Forelimb muscle (tissue), 1 donor: ENCODE results near the gene UVRAG. TPM values are rescaled to one million over a fixed set of nuclear protein-coding genes. Genes with fewer than 3 reads are reported as not detected.

Source experiments
- DNase-seq: peaks from one replicate; pipeline ENCODE4 v3.0.0-alpha.2; 2013; ENCODE audit warnings: low read depth
- polyA plus RNA-seq: library from polyadenylated mRNA; unstranded; fragments of 120-200 nt; gene quantifications from one replicate; pipeline ENCODE4 v1.2.1, GENCODE V29; 2013; ENCODE audit not compliant: insufficient read length

The UVRAG gene
- polyA plus RNA-seq, 1 donor, result 8.1 TPM

GRCh38 chr11:76147106-76147740 lies 332.2 kb downstream of the UVRAG start:
- DNase-seq, result no peak

- DNase-seq, result no peak
Measured at GRCh38 chr11:76148231-76148630, 333.2 kb downstream of the UVRAG start.

GRCh38 chr11:76148941-76149613 lies 334.1 kb downstream of the UVRAG start:
- no peak for DNase-seq

GRCh38 chr11:76149713-76150112 lies 334.7 kb downstream of the UVRAG start:
- no peak for DNase-seq

DNA sequence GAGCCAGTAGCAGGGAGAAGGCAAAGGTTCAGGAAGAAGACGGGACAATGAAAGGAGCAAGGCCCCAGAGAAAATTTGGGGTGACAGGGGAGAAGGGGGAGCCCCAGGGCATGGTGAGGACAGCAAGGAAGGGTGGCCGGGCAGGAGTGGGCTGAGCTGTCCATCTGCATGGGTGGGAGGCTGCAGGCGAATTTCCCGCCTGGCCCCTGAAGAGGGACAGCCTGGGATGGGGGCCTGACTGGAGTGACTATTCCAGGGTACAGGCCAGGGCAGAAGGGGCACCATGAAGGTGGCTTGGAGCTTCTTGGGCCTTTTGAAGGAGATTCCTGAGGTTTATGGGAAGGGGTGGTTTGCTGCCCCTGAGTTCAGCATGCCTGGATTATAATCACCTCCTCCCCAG lies 335.1 kb downstream of the UVRAG start:
- no peak for DNase-seq

GRCh38 chr11:76151556-76152085 lies 336.6 kb downstream of the UVRAG start:
- no peak for DNase-seq

DNA sequence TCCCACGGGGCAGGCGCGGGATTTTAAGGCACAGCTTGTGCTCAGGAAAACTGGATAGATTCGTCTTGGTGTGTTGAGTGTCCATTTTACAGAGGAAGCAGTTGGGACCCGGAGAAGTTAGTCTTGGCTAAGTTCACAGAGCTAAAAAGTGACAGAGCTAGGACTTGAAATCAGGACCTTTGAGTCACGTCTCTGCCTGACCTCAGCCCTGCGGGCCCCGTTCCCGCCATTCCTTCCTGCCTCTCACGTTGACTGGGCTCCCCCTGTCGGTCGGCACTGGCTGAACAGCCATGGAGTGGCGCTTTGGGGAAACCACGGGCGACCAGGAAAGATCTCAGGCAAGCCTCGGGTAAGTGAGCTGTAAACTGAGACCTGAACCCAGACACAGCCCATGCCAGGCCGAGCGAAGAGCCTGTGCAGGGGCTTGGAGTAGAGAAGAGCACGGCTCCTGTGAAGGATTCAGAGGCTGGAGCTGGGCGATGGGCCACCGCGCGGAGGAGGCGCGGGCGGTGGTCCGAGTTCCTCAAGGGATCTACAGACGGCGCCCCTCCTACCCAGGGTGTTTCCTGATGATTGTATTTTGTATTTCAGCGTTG lies 337.2 kb downstream of the UVRAG start:
- no peak for DNase-seq

DNA sequence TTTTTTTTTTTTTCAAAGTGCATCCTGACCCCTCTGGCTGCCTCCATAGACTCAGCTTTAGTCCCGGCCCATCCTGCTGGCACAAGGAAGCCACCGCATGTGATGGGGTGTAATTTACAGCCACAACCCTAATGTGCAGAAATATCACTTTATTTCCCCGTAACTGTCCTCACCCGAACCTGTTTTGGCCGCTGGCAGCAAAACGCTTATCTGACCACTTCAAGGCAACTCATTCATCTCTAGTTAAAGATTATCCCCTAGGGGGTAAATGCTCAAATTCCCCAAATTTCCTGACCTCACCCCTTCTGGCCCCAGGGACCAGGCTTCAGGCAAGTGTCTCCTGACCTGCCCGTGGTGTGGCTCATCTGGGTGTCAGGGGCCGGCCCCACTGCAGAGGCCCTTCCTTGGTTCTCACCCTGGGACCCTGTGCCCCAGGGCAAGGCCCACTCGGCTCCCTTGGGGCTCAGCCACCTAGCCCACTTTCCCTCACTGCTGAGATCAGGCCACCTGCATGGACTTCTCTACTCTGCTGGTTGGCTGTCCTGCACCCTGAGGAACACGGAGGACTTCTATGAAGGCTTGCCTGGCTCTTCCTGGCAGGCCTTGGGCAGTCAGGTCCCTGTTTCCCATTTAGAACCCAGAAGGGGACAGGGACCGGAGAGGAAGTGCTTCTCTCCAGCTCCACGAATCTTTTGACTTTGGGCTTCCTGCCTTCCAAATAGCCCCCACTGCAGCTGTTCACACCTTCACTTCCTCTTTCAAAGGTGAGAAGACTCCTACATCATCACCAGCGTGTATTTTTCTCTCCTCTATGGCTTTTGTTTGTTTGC lies 337.9 kb downstream of the UVRAG start:
- no peak for DNase-seq

GRCh38 chr11:76153571-76153923 lies 338.5 kb downstream of the UVRAG start:
- DNase-seq, result no peak

GRCh38 chr11:76155500-76156227 lies 340.7 kb downstream of the UVRAG start:
- no peak for DNase-seq

DNA sequence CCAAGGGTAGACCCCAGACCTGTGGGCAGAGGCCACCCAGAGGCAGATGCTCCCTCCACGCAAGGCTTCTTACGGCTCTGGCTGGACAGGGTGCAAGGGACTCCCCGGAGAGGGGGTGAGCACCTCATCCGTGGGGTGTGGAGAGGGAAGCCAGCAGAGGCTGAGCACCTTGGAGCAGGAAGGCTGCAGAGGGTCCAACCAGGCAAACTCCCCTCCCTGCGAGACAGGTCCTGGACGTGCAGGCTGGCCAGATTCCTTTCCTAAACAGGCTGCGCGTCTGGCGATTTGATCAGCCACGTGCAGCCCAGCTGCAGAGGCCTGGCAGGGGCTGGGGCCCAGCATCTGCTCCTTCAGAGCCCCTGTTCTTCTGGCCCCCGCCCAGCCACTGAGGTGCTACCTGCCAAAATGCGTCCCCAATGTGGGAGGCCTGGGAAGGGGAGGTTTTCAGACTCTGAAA lies 342.0 kb downstream of the UVRAG start:
- no peak for DNase-seq

GRCh38 chr11:76157891-76158290 lies 342.9 kb downstream of the UVRAG start:
- no peak for DNase-seq

DNA sequence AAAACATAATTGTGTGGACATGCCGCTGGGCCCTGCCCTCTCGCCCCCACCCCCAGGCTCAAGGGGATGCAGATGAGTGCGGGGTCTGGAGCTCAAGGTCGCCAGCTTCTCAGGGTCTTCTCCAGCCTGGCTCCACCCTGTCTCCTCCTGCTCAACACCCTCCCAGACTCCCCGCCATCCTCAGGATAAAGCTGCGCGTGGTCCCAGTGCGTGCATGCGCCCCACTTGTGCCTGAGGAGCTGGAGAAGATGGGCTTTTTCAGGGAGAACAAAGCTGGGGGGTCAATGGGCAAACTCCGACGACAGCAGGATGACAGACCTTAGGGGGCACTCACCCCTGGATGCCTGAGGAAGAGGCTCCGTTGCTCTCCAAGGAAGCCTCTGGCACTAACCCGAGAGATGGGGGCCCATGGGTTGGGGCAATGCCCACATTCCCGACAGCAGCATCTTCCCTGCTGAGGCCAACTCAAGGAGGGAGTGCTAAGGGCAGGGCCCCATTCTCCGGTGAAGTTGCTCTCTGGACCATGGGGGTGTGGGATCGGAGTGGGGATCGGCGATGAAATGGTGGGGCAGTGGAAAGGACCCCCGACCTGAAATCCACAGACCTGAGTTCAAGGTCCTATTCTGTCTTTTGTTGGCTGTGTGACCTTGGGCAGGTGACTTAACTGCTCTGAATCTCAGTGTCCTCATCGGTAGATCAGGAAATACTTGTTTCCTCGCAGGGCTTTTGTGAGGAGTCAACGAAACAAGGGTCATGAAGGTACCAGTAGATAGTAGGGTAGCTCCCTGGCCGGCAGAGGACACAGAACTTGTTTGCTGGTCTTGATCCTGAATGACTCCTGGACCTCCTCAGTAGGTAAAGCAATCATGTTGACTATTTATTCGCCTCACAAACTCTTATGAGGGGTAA lies 343.6 kb downstream of the UVRAG start:
- DNase-seq, result no peak

DNA sequence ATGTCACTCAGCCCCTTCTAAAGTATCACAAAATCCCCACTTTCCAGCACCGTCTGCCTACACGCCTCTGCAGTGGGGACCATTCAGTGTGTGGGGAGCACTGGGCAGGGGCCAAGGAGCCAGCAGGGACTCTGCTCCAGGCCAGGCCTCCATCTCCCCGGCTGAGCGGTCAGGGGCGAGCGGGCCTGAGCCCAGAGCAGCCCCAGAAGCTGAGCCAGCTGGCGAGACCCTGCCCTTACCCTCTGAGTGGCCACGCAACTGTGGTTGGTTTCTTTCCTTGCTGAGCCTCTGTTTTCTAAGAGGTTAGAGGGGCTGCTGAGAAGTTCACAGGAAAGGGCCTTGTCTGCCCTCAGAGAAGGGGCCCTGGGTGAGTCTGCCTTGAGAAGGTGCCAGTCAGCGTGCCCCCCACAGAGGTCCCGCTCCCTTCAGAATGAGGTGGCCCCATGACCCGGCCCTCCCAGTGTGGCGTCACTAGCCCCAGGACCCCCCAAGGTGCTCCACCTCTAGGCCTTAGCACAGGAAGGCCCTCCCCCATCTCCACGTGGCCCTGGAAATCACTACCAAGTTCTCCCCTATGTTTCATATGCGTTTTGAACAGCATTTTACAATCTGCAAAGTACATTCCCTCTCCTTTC lies 344.4 kb downstream of the UVRAG start:
- DNase-seq, result no peak

DNA sequence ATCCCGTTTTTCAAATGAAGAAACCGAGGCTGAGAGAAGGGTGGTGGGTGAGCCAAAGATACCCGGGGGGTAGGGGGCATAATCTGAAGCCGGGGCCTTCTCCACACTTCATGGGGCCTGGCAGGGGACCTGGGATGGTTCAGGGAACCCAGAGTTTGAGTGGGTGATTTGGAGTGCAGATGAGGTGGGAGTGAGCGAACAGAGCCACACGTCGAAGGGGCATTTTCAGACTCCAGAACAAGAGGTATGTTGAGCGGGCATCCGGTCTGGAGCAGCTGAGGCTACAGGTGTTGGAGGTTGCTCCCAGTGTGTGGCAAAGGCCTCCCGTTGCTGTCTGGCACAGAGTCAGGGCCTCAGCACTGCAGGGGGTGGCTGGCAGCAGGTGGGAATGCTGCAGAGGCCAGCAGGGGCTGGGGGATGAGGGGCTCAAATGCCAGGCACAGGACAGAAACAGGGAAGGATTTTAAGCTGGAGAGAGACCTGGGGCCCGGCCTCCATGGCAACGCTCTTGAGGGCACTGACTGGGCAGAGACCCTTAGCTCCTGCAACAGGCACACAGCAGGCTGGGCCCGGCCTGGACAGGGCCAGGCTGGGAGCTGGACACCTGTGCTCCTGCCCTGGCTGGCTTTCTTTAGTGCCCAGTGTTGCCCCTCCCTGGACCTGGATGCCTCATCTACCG lies 345.1 kb downstream of the UVRAG start:
- no peak for DNase-seq

DNA sequence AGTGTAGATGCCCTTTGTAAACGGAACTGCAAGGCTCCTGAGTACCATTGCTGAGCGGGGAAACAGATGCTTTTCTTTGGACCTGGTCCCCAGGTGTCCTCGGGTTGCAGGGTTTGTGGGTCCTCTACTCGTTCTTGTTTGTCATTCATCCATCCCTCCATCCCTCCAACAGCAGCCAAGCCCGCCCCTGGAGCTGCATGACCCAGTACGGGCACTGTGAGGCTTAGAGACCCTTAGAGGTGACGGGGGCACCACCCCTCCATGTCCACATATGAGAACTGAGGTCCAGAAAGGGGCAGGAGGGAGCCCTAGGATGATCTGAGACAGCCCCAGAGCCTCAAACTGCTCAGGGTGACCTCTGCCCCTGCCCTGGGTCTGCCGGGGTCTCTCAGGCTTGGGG lies 345.8 kb downstream of the UVRAG start:
- DNase-seq, result no peak

DNA sequence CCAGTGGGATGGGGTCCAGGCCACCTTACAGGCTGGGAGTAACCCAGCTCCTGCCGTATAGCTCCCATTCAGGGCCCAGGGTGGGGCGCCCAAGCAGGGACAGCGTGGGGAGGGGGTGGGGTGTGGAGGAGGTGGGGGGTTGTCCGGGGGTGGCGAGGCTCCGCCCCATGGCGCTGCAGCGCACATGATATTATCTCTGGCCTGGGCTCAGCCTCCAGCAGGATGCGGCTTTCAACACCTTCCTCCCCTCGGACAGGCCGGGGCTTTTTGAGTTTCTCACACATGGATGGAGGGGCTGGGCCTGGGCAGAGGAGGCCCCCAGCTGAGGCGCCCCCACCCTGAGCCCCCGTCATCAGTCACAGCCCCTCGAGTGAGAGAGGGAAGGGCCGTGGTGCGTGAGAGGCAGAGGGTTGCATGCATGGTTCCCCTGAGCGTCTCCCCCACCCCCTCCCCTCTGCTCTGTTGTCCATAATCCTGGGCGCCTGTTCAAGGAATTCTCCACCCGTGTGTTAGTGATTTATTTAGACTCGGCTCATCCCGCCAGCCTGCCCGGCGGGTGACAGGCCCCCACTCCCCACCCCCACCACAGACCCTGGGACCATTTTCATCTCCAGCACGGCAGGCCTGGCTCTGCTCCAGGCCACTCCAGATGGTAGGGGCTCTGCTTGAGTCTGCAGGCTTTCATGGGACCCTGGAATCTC lies 346.4 kb downstream of the UVRAG start:
- no peak for DNase-seq
